ENCODE data around the gene MRGPRG.

The MRGPRG gene

DNA sequence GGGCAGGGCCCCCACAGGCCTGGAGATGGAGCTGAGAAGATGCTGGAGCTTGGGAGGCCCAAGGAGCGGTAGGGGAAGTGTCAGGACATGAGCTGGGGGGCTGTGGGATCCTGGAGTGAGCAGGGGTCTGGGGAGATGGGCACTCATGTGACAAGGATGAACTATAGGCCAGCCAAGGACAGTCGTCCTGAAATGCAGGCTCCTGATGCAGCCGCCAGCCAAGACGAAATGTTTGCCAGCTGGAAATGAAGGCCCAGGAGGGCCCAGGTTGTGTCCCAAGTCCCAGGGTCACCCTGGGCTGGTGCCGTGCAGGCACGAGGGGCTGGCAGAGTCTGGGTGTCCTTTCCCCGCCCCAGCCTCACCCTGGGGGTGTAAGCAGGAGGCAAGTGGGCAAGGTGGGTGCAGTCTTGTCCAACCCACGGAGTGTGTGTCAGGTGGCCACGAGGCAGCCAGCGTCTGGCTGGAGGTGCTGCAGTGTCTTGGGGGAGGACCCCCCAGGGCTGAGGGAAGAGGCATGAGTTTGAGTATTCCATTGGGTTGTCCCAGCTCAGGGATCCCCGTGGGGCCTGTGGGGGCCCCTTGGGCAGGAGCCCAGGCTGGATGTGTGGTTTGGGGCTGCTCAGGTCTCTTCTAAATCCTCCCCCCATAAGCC is 21.4 kb downstream of the MRGPRG start:
- H3K27ac ChIP-seq (ENCODE audit: low read depth, low read length) = no peak overlapping the region
- H3K27me3 ChIP-seq (ENCODE audit: insufficient read depth, low read length) = peaks cover 13% of the 10 kb centered on the region
- WGBS = 89% methylated on average over 11 of the region's 11 CpGs
- H3K9ac ChIP-seq (ENCODE audit: low read depth, low read length) = no peak overlapping the region
- H3K36me3 ChIP-seq (ENCODE audit: insufficient read depth, low read length) = no peaks in the 10 kb centered on the region
- H3K9me3 ChIP-seq (ENCODE audit: insufficient read depth, low read depth, low read length) = no peaks in the 10 kb centered on the region
- H3K4me1 ChIP-seq (ENCODE audit: insufficient read depth, low read length) = no peaks in the 10 kb centered on the region
- H3K4me3 ChIP-seq (ENCODE audit: low read length) = no peak overlapping the region

DNA sequence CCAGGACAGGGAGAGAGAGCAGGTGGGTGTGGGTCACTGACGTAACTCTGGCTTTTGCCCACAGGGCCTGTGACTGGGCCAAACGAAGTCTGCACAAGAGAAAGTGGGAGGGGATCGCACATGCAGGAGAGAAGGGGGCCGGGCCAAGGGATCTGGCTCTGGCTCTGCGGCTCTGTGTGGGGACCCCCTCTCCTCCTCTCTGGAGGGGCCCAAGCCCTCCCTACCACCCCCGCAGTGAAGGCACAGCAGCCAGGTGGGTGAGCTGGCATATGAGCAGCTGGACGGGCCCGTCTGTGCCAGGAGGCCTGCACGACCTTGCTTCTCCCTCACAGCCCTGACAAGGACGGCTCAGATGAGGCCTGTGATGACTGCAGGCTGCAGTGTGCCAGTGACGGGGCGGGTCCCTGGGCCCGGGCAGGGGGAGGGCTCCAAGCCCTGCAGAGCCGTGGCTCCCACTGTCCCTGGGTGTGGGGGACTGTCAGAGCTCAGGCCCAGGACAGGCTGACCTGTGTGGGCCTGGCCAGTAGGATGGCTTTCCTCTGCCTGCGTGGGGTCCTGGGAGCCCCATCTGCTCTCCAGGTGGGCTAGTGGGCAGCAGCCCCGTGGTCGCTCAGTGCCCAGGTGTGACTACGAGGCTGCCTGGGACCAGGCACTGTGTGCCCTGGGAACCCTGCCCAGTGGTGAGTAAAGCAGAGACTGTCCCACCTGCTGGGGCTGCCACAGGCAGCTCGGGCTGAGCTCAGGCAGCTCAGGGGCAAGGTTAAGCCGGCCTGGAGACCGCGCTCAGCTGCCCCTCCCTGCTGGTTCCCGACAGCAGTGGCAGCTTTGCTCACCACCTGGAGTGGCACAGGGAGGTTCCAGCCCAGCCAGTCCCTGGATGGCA is 22.2 kb downstream of the MRGPRG start:
- Histone ChIP-seq H3K9me3 (ENCODE audit: insufficient read depth, low read depth, low read length) (no peaks in the 10 kb centered on the region), H3K9ac (ENCODE audit: low read depth, low read length) (no peak overlapping the region), H3K4me1 (ENCODE audit: insufficient read depth, low read length) (no peaks in the 10 kb centered on the region)

DNA sequence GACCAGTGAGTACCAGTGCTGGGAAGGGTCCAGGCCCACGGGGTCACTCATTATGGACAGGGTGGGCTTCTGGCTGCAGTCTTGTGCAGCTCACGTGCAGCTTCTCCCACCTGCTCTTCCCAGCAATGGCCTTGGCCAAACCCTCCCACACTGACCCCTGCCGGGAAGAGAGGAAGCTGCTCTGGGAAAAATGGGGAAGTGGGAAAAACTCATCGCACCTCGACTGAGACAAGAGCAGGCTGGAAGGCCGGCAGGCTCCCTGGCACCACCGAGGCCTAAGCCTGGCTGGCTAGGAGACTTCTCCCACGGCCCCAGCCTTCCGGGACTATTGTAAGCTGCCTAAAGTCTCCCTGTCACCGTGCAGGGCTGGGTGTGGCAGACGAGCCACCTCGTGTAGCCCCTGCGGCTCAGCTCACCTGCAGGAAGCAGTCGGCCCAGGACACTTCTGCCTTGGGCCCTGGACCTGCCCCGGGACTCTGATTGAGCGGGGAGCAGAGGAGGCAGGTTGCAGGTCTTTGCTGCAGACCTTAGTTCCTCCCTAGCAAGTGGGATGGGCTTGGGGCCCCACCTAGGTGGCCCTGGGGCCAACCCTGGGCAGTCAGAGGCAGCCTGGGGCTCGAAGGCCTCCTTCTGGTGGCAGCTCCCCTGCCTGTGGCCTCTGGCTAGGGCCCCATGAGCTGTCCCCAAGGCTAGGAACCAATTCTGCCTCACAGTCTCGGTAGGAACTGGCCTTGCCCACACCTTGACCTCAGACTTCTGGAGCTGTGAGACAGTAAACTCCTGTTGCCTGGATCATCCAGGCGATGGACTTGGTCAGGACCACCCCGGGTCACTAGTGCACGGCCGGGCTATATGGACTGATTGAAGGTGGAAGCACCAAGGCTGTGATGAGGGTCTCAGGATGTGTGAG is 23.1 kb downstream of the MRGPRG start:
- Histone ChIP-seq H3K4me3 (ENCODE audit: low read length) (no peak overlapping the region), H3K27ac (ENCODE audit: low read depth, low read length) (no peak overlapping the region), H3K4me1 (ENCODE audit: insufficient read depth, low read length) (0 out of 2 replicates have a peak, but pooled peaks cover 2% of the 10 kb centered on the region), H3K36me3 (ENCODE audit: insufficient read depth, low read length) (no peaks in the 10 kb centered on the region), H3K9me3 (ENCODE audit: insufficient read depth, low read depth, low read length) (no peaks in the 10 kb centered on the region), H3K27me3 (ENCODE audit: insufficient read depth, low read length) (no peaks in the 10 kb centered on the region; the same call in 1 of the 2 replicates), H3K9ac (ENCODE audit: low read depth, low read length) (no peak overlapping the region)
- WGBS = 79% methylated on average over 22 of the region's 22 CpGs

More for the DNA sequence above, 22.2 kb downstream of the MRGPRG start:
- Histone ChIP-seq H3K27ac (ENCODE audit: low read depth, low read length) (no peak overlapping the region), H3K36me3 (ENCODE audit: insufficient read depth, low read length) (no peaks in the 10 kb centered on the region), H3K4me3 (ENCODE audit: low read length) (no peak overlapping the region), H3K27me3 (ENCODE audit: insufficient read depth, low read length) (peaks cover 5% of the 10 kb centered on the region)
- 84% methylated on average over 23 of the region's 23 CpGs for WGBS

DNA sequence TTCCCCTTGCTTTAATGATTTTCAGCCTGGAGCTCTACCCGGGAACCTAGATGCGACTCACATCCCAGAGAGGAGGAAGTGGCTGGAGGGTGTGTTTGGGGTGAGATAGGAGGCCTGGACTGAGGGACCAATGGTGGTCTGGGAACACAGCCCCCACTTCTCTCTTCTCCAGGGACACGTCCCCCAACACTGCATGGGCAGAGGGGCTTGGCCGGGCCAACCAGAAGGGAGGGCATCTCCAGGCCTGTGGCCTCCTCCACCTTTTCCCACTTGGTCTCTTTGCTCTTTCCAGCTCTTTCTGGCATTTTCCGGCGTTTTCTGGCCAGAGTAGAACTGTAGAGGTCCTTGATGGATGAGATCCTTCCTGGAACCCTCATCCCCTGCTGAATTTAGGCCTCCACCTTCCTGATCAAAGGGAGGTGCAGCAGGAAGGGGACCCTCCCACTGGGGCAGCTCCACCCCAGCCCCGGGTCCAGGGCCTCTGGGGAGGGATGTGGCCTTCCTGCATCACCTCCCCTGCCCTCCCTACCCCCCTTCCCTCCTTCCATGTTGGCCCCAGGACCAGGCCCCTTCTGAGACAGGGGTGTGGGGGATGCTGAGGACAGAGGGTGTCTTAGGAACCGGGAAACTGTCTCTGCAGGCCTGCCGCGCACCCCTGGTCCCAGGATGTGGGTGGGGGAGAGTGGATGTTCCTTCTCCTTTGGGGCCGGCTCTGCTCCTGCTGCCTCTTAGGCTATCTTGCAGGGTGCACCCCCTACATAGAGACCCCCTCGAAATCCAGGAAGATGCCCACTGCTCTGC is 24.4 kb downstream of the MRGPRG start:
- peaks cover 9% of the 10 kb centered on the region for H3K4me1 ChIP-seq (ENCODE audit: insufficient read depth, low read length)
- 88% methylated on average over 12 of the region's 12 CpGs for WGBS
- no peak overlapping the region for H3K27ac ChIP-seq (ENCODE audit: low read depth, low read length)
- H3K4me3 ChIP-seq (ENCODE audit: low read length) = no peak overlapping the region
- H3K9ac ChIP-seq (ENCODE audit: low read depth, low read length) = no peak overlapping the region
- no peaks in the 10 kb centered on the region for H3K9me3 ChIP-seq (ENCODE audit: insufficient read depth, low read depth, low read length)
- no peaks in the 10 kb centered on the region; the same call in 1 of the 2 replicates for H3K27me3 ChIP-seq (ENCODE audit: insufficient read depth, low read length)
- no peaks in the 10 kb centered on the region for H3K36me3 ChIP-seq (ENCODE audit: insufficient read depth, low read length)

DNA sequence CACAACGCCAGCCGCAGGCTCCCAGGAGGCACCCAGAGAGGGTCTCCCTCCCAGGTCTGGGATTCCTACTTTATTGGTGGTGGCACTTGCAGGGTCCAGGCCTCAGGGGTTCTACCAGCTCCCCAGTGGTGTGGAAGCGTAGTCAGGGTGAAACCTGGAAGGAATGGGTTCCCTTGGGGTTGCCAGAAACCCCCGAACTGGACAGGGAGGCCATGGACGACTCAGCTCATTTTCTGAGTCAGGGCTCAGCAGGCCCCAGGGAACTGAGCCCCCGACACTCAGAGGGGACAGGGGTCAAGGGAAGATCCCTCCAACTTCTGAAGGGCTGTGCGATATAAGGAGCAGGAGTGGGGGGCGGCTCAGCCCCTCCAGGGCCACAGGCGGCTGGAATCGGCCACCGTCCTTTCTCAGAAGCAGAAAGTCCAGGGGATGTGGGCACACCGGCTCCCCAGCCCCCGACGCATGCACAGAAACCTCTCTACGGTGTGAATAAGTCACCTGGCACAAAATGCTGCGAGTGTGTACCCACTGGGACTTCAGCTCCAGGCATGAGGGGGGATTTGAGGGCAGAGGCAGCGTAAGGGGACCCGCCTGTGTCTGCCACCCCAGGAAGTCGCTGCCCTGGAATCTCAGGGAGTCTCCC is 25.1 kb downstream of the MRGPRG start:
- H3K4me1 ChIP-seq (ENCODE audit: insufficient read depth, low read length) = peaks cover 15% of the 10 kb centered on the region
- no peak overlapping the region for H3K27ac ChIP-seq (ENCODE audit: low read depth, low read length)
- H3K27me3 ChIP-seq (ENCODE audit: insufficient read depth, low read length) = no peaks in the 10 kb centered on the region; the same call in 1 of the 2 replicates
- H3K9me3 ChIP-seq (ENCODE audit: insufficient read depth, low read depth, low read length) = no peaks in the 10 kb centered on the region
- no peak overlapping the region for H3K9ac ChIP-seq (ENCODE audit: low read depth, low read length)
- no peaks in the 10 kb centered on the region for H3K36me3 ChIP-seq (ENCODE audit: insufficient read depth, low read length)
- WGBS = 87% methylated on average over 19 of the region's 19 CpGs
- no peak overlapping the region for H3K4me3 ChIP-seq (ENCODE audit: low read length)

DNA sequence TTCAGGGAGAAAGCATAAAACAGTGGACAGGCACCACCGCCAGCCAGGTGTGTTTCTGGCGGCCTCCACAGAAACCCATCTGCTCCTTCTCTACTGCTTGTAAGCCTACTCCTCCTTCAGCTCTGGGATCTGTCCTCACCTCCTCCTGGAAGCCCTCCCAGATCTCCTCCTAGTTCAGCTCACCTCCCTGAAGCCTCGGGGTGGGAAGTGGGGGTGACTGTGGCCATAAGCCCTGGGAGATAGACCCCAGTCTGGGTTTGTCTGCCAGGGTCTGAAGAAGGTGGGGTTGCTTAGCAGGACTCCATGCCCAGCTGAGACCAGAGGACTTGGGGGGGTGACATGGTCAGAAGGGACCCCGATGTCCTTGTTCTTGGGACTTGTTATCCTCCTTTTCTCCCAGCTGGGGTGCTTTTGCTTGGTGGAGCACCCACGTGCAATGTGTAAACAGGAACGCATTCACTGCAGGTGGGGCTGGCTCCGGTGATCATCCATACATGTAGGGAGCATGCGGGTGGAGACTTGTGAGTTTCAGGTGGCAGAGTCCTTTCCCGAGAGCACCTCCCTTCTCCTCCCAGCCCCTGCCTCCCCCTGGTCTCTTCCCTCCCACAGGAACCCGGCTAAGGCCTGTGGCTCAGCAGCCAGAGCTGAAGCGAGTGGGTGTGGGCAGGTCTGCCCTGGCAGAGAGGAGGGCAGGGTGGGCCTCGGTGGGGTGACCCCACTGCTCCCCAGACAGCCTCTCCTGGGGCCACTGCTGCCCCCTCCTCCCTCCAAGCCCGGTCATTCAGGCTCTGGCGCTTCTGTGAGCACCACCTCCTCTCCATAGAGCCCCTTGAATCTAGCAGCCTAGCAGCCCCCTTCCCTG is 25.9 kb downstream of the MRGPRG start:
- 91% methylated on average over 14 of the region's 14 CpGs for WGBS
- no peak overlapping the region for H3K27ac ChIP-seq (ENCODE audit: low read depth, low read length)

DNA sequence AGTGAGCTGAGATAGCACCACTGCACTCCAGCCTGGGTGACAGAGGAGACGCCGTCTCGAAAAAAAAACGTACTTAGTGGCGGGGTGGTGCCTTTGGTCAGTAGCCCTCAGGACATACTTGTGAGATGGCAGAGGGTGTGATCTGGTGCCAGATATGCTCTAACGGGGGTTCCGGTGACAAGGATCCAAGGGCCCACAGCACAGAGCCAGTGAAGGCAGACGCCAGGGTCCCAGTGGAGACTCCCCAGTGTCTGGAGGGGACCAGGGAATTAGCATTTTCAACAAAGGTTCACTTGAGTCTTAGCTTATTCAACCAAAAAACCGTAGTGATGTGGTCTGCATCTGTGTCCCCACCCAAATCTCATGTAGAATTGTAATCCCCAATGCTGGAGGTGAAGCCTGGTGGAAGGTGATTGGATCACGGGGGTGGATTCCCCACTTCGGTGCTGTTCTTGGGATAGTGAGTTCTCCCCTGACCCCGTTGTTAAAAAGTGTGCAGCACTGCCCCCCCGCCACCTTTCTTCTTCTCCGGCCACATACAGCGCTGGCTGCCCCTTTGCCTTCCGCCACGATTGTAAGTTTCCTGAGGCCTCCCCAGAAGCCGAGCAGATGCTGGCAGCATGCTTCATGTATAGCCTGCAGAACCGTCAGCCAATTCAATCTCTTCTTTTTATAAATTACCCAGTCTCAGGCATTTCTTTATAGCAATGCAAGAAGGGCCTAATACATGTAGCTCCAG is 26.9 kb downstream of the MRGPRG start:
- H3K4me1 ChIP-seq (ENCODE audit: insufficient read depth, low read length) = peaks cover 17% of the 10 kb centered on the region
- no peak overlapping the region for H3K27ac ChIP-seq (ENCODE audit: low read depth, low read length)
- 95% methylated on average over 19 of the region's 19 CpGs for WGBS
- no peaks in the 10 kb centered on the region for H3K27me3 ChIP-seq (ENCODE audit: insufficient read depth, low read length)
- H3K36me3 ChIP-seq (ENCODE audit: insufficient read depth, low read length) = no peaks in the 10 kb centered on the region
- no peak overlapping the region for H3K9ac ChIP-seq (ENCODE audit: low read depth, low read length)
- no peaks in the 10 kb centered on the region for H3K9me3 ChIP-seq (ENCODE audit: insufficient read depth, low read depth, low read length)
- no peak overlapping the region for H3K4me3 ChIP-seq (ENCODE audit: low read length)

More for the DNA sequence above, 25.9 kb downstream of the MRGPRG start:
- Histone ChIP-seq H3K36me3 (ENCODE audit: insufficient read depth, low read length) (no peaks in the 10 kb centered on the region), H3K4me1 (ENCODE audit: insufficient read depth, low read length) (peaks cover 17% of the 10 kb centered on the region), H3K27me3 (ENCODE audit: insufficient read depth, low read length) (no peaks in the 10 kb centered on the region), H3K9me3 (ENCODE audit: insufficient read depth, low read depth, low read length) (no peaks in the 10 kb centered on the region), H3K4me3 (ENCODE audit: low read length) (no peak overlapping the region), H3K9ac (ENCODE audit: low read depth, low read length) (0 out of 2 replicates have a peak overlapping the region, but pooled peaks have one; percentile 38)

DNA sequence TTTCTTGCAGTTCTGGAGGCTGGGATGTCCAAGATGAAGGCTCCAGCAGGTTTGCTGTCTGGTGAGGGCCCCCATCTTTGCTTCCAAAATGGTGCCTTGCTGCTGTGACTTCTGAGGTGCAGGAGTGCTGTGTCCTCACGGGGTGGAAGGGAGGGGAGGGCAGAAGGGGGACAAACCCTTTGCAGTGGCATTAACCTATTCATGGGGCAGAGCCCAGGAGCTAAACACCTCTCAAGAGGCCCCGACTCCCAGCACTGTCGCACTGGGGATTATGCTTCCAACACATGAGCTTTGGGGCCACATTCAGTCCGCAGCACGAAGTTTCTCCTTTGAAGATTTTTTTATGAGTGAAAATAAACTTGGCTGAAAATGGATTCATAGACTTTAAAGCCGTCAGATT is 28.0 kb downstream of the MRGPRG start:
- no peaks in the 10 kb centered on the region for H3K27me3 ChIP-seq (ENCODE audit: insufficient read depth, low read length)
- WGBS = 76% methylated on average over 6 of the region's 6 CpGs
- no peak overlapping the region for H3K9ac ChIP-seq (ENCODE audit: low read depth, low read length)

More for the DNA sequence above, 28.0 kb downstream of the MRGPRG start:
- Histone ChIP-seq H3K4me3 (ENCODE audit: low read length) (no peak overlapping the region), H3K36me3 (ENCODE audit: insufficient read depth, low read length) (no peaks in the 10 kb centered on the region), H3K9me3 (ENCODE audit: insufficient read depth, low read depth, low read length) (no peaks in the 10 kb centered on the region), H3K27ac (ENCODE audit: low read depth, low read length) (no peak overlapping the region), H3K4me1 (ENCODE audit: insufficient read depth, low read length) (peaks cover 17% of the 10 kb centered on the region)

All from HUES64 (cell line).